HepG2 (cell line): ENCODE results near the gene PLPPR3. TPM values are rescaled to one million over a fixed set of nuclear protein-coding genes. Genes with fewer than 3 reads are reported as not detected.

ENCODE experiments used
- ARNTL ChIP-seq: sonication (generic); formaldehyde crosslinking; IDR thresholded peaks from 2 replicates; pipeline ENCODE4 v1.4.0; 2020; ENCODE audit warnings: mild to moderate bottlenecking, missing genetic modification reagents
- CENPT ChIP-seq: sonication (generic); formaldehyde crosslinking; IDR thresholded peaks from 2 replicates; pipeline ENCODE4 v1.8.0; 2022; ENCODE audit warnings: low read depth, mild to moderate bottlenecking, moderate library complexity, missing genetic modification reagents
- NAIF1 ChIP-seq: sonication (generic); formaldehyde crosslinking; IDR thresholded peaks from 2 replicates; pipeline ENCODE4 v1.5.0; 2020; ENCODE audit warnings: mild to moderate bottlenecking, missing genetic modification reagents, borderline replicate concordance
- SALL2 ChIP-seq: sonication (generic); formaldehyde crosslinking; IDR thresholded peaks from 2 replicates; pipeline ENCODE4 v1.8.1; 2023; ENCODE audit warnings: mild to moderate bottlenecking, missing genetic modification reagents, inconsistent platforms
- SP1 ChIP-seq, 2 experiments: fragments of 450-650 bp in 1 of 2; sonication (generic) in 1 of 2; formaldehyde crosslinking in 1 of 2; IDR thresholded peaks; 2 replicates each; pipeline versions ENCODE4 v1.4.0 to v1.6.1; 2016 to 2020; ENCODE audit warnings: missing genetic modification reagents in 1 of 2
- ZNF792 ChIP-seq: IDR thresholded peaks from 2 replicates; pipeline ENCODE4 v1.6.1; 2016
- polyA plus RNA-seq, 8 experiments: library from polyadenylated mRNA; depleted of rRNA in 3 of 8; stranded (reverse) in 7 of 8; unstranded in 1 of 8; fragments of >200 nt; fragmentation: Illumina TruSeq in 4 of 8; extraction: Trizol in 4 of 8; gene quantifications; 2 replicates each; pipeline versions ENCODE4 v1.2.1 to v1.2.3, GENCODE V29; 2011 to 2016; ENCODE audit warnings: low read depth in 4 of 8, missing spikeins in 1 of 8, mixed read lengths in 1 of 8; ENCODE audit not compliant: insufficient read depth in 1 of 8
- total RNA-seq, 5 experiments: library from RNA; depleted of rRNA; stranded (reverse); fragments of >200 nt; fragmentation: Illumina TruSeq; extraction: Trizol; gene quantifications; 2 replicates each; pipeline ENCODE4 v1.2.3, GENCODE V29; 2016; ENCODE audit warnings: low read depth in 1 of 5
- TF ChIP-seq, protein P1 (sequence below): sonication (generic); formaldehyde crosslinking; IDR thresholded peaks from 2 replicates; pipeline ENCODE4 v1.4.0; 2020; ENCODE audit warnings: low read depth, missing genetic modification reagents
- TF ChIP-seq, protein P2 (sequence below): sonication (generic); formaldehyde crosslinking; IDR thresholded peaks from 2 replicates; pipeline ENCODE4 v1.8.0; 2023; ENCODE audit warnings: mild to moderate bottlenecking, missing genetic modification reagents
- TF ChIP-seq, protein P3 (sequence below), 2 experiments: sonication (generic) in 1 of 2; formaldehyde crosslinking in 1 of 2; IDR thresholded peaks; 2 replicates each; pipeline versions ENCODE4 v1.6.1 to v1.9.0; 2014 to 2022; ENCODE audit warnings: antibody characterized with exemption in 1 of 2, borderline replicate concordance in 1 of 2, inconsistent platforms in 1 of 2, low read depth in 1 of 2, missing genetic modification reagents in 1 of 2
- TF ChIP-seq, protein P4 (sequence below): sonication (generic); formaldehyde crosslinking; IDR thresholded peaks from 2 replicates; pipeline ENCODE4 v1.8.1; 2023; ENCODE audit warnings: mild to moderate bottlenecking, missing genetic modification reagents
- TF ChIP-seq, protein P5 (sequence below): sonication (generic); formaldehyde crosslinking; IDR thresholded peaks from 2 replicates; pipeline ENCODE4 v1.5.0; 2020; ENCODE audit warnings: missing genetic modification reagents
- TF ChIP-seq, protein P6 (sequence below): sonication (generic); formaldehyde crosslinking; IDR thresholded peaks from 2 replicates; pipeline ENCODE4 v1.9.0; 2021; ENCODE audit warnings: missing genetic modification reagents, borderline replicate concordance

PLPPR3 gene
- total and polyA plus RNA-seq, 2 of the 13 experiments (the other 11 are each of a cell fraction or from before 2014, with no cell fraction given): 0.07 to 0.16 TPM

DNA sequence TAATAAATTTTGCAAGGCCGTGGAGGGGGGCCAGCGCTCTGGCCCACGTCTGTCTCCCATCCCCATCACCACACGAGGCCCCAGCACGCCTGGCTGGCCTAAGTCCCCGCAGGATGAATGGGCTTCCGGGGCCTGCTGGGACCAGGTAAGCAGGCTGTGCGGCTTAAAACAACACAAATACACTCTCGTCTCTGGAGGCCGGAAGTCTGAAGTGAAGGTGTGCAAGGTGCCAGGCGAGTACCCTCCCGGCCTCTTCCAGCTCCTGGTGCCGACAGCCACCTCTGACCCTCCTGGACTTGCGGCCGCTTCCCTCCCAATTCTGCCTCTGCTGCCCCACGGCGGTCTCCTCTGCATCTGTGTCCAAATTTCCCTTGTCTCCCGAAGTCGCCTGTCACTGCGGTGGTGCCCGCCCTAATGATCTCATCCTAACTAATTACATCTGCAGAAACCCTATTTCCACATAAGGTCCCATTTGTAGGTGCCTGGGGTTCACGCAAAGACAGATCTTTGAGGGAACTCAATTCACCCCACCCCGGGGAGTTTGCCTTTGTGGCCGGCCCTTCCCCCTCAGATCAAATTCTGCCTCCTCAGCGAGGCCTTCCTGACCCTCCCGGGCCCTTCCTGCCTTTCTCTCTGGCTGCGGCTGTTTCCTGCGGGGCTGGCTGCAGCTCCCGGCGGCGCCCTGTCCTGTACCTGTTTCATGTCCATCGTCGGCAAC, 32.6 kb downstream of the PLPPR3 start (continued):
- TF ChIP-seq, protein P1, sequence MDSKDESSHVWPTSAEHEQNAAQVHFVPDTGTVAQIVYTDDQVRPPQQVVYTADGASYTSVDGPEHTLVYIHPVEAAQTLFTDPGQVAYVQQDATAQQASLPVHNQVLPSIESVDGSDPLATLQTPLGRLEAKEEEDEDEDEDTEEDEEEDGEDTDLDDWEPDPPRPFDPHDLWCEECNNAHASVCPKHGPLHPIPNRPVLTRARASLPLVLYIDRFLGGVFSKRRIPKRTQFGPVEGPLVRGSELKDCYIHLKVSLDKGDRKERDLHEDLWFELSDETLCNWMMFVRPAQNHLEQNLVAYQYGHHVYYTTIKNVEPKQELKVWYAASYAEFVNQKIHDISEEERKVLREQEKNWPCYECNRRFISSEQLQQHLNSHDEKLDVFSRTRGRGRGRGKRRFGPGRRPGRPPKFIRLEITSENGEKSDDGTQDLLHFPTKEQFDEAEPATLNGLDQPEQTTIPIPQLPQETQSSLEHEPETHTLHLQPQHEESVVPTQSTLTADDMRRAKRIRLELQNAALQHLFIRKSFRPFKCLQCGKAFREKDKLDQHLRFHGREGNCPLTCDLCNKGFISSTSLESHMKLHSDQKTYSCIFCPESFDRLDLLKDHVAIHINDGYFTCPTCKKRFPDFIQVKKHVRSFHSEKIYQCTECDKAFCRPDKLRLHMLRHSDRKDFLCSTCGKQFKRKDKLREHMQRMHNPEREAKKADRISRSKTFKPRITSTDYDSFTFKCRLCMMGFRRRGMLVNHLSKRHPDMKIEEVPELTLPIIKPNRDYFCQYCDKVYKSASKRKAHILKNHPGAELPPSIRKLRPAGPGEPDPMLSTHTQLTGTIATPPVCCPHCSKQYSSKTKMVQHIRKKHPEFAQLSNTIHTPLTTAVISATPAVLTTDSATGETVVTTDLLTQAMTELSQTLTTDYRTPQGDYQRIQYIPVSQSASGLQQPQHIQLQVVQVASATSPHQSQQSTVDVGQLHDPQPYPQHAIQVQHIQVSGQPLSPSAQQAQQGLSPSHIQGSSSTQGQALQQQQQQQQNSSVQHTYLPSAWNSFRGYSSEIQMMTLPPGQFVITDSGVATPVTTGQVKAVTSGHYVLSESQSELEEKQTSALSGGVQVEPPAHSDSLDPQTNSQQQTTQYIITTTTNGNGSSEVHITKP: no peak
- no peak for TF ChIP-seq CENPT
- TF ChIP-seq, protein P2, sequence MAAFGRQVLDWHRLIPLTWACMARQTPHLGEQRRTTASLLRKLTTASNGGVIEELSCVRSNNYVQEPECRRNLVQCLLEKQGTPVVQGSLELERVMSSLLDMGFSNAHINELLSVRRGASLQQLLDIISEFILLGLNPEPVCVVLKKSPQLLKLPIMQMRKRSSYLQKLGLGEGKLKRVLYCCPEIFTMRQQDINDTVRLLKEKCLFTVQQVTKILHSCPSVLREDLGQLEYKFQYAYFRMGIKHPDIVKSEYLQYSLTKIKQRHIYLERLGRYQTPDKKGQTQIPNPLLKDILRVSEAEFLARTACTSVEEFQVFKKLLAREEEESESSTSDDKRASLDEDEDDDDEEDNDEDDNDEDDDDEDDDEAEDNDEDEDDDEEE (CRISPR knock-in tag): no peak
- TF ChIP-seq, protein P3, sequence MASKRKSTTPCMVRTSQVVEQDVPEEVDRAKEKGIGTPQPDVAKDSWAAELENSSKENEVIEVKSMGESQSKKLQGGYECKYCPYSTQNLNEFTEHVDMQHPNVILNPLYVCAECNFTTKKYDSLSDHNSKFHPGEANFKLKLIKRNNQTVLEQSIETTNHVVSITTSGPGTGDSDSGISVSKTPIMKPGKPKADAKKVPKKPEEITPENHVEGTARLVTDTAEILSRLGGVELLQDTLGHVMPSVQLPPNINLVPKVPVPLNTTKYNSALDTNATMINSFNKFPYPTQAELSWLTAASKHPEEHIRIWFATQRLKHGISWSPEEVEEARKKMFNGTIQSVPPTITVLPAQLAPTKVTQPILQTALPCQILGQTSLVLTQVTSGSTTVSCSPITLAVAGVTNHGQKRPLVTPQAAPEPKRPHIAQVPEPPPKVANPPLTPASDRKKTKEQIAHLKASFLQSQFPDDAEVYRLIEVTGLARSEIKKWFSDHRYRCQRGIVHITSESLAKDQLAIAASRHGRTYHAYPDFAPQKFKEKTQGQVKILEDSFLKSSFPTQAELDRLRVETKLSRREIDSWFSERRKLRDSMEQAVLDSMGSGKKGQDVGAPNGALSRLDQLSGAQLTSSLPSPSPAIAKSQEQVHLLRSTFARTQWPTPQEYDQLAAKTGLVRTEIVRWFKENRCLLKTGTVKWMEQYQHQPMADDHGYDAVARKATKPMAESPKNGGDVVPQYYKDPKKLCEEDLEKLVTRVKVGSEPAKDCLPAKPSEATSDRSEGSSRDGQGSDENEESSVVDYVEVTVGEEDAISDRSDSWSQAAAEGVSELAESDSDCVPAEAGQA (IDR thresholded peaks at IDR 0.05; ENCODE audit: low read depth): no peak
- TF ChIP-seq, protein P3 (CRISPR knock-in tag; IDR thresholded peaks at IDR 0.05; ENCODE audit: borderline replicate concordance): no peak
- TF ChIP-seq SP1 (IDR thresholded peaks at IDR 0.05): no peak
- 0 out of 2 replicates have a peak, but pooled peaks have one; percentile 21 for TF ChIP-seq SP1 (CRISPR knock-in tag; IDR thresholded peaks at IDR 0.05)
- TF ChIP-seq SALL2: no peak
- TF ChIP-seq, protein P4, sequence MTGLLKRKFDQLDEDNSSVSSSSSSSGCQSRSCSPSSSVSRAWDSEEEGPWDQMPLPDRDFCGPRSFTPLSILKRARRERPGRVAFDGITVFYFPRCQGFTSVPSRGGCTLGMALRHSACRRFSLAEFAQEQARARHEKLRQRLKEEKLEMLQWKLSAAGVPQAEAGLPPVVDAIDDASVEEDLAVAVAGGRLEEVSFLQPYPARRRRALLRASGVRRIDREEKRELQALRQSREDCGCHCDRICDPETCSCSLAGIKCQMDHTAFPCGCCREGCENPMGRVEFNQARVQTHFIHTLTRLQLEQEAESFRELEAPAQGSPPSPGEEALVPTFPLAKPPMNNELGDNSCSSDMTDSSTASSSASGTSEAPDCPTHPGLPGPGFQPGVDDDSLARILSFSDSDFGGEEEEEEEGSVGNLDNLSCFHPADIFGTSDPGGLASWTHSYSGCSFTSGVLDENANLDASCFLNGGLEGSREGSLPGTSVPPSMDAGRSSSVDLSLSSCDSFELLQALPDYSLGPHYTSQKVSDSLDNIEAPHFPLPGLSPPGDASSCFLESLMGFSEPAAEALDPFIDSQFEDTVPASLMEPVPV (CRISPR knock-in tag): no peak
- TF ChIP-seq, protein P5, sequence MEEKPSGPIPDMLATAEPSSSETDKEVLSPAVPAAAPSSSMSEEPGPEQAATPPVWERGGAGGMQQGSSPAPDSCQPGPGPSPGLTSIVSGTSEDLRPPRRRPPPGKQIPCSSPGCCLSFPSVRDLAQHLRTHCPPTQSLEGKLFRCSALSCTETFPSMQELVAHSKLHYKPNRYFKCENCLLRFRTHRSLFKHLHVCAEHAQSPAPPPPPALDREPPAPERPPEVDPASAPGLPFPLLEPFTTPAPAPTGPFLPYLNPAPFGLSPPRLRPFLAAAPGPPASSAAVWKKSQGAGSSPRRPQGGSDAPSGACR (CRISPR knock-in tag): no peak
- TF ChIP-seq, protein P6, sequence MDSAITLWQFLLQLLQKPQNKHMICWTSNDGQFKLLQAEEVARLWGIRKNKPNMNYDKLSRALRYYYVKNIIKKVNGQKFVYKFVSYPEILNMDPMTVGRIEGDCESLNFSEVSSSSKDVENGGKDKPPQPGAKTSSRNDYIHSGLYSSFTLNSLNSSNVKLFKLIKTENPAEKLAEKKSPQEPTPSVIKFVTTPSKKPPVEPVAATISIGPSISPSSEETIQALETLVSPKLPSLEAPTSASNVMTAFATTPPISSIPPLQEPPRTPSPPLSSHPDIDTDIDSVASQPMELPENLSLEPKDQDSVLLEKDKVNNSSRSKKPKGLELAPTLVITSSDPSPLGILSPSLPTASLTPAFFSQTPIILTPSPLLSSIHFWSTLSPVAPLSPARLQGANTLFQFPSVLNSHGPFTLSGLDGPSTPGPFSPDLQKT (CRISPR knock-in tag): no peak
- no peak for TF ChIP-seq ZNF792 (CRISPR knock-in tag)
- no peak for TF ChIP-seq ARNTL (CRISPR knock-in tag)
- 0 out of 2 replicates have a peak, but pooled peaks have one; percentile 39 for TF ChIP-seq NAIF1 (CRISPR knock-in tag)
